Activated T-helper 1 cell treated with Interleukin-2 at 50 U/mL for 16 hours (primary cell): Measurements from ENCODE around the gene APOA4.
"Not testable (repeated sequence)": the region's sequence is repeated elsewhere in the genome, so short reads cannot be mapped to it uniquely, and the experiment has no call there.

Experiments used
- DNase-seq: peaks from one replicate; pipeline ENCODE4 v3.0.0-alpha.2; 2020; ENCODE audit warnings: low read depth

The APOA4 gene

GRCh38 chr11:116829525-116830183 is 6.5 kb upstream of the APOA4 start, which contains the start of gene APOC3:
APOC3 (plus strand) TSS chr11:116829907; CDS start chr11:116830583, 676 bp downstream.
- DNase-seq, result no peak

GRCh38 chr11:116828632-116829524 is 5.8 kb upstream of the APOA4 start:
- no peak for DNase-seq

GRCh38 chr11:116827461-116827860 is 4.4 kb upstream of the APOA4 start:
- DNase-seq, result no peak

- no peak for DNase-seq
Measured at GRCh38 chr11:116826751-116827431, 3.8 kb upstream of the APOA4 start.

- no peak for DNase-seq
Measured at GRCh38 chr11:116825854-116826750, 3.0 kb upstream of the APOA4 start.

- no peak for DNase-seq
Measured at GRCh38 chr11:116825434-116825833, 2.3 kb upstream of the APOA4 start.

- no peak for DNase-seq
Measured at GRCh38 chr11:116822575-116822974, 529 bp downstream of the APOA4 start.

- DNase-seq, result no peak
Measured at GRCh38 chr11:116821050-116821918, 1.8 kb downstream of the APOA4 start.

GRCh38 chr11:116819049-116819448 is 4.1 kb downstream of the APOA4 start:
- DNase-seq, result no peak

GRCh38 chr11:116814502-116814901 is 8.6 kb downstream of the APOA4 start:
- no peak for DNase-seq

GRCh38 chr11:116813781-116814471 is 9.2 kb downstream of the APOA4 start:
- DNase-seq, result no peak

- DNase-seq, result no peak
Measured at GRCh38 chr11:116813170-116813569, 9.9 kb downstream of the APOA4 start.

GRCh38 chr11:116812109-116812508 is 11.0 kb downstream of the APOA4 start:
- DNase-seq, result no peak

- no peak for DNase-seq
Measured at GRCh38 chr11:116811194-116811593, 11.9 kb downstream of the APOA4 start.

- no peak for DNase-seq
Measured at GRCh38 chr11:116808262-116809175, 14.6 kb downstream of the APOA4 start.

GRCh38 chr11:116807601-116808261 is 15.4 kb downstream of the APOA4 start:
- no peak for DNase-seq

GRCh38 chr11:116804001-116804400 is 19.1 kb downstream of the APOA4 start:
- DNase-seq, result no peak

GRCh38 chr11:116801662-116802061 is 21.4 kb downstream of the APOA4 start:
- DNase-seq, result not testable (repeated sequence)
